KMS-11 (cell line): Measurements from ENCODE around the gene RABGAP1.

ENCODE experiments used
- H2AFZ ChIP-seq: fragments of 200-600 bp; sonication (generic); 2 replicates; pipeline ENCODE4 v1.6.1; 2016; ENCODE audit warnings: antibody characterized with exemption, mixed run types, low read depth
- H3K27ac ChIP-seq: fragments of 200-600 bp; sonication (generic); 2 replicates; pipeline ENCODE4 v1.6.1; 2016; ENCODE audit warnings: mild to moderate bottlenecking, mixed run types
- H3K27me3 ChIP-seq: fragments of 200-600 bp; sonication (generic); 2 replicates; pipeline ENCODE4 v1.6.1; 2017; ENCODE audit warnings: mild to moderate bottlenecking, low read depth, mixed run types, moderate library complexity; ENCODE audit not compliant: insufficient read depth
- H3K36me3 ChIP-seq: fragments of 200-600 bp; sonication (generic); 2 replicates; pipeline ENCODE4 v1.6.1; 2017; ENCODE audit warnings: mild to moderate bottlenecking, mixed run types; ENCODE audit not compliant: insufficient read depth
- H3K4me1 ChIP-seq: fragments of 200-600 bp; sonication (generic); 2 replicates; pipeline ENCODE4 v1.6.1; 2016; ENCODE audit warnings: mild to moderate bottlenecking, low read depth, mixed run types; ENCODE audit not compliant: poor library complexity, severe bottlenecking
- H3K4me2 ChIP-seq: fragments of 200-600 bp; sonication (generic); 2 replicates; pipeline ENCODE4 v1.7.0; 2016; ENCODE audit warnings: mild to moderate bottlenecking, mixed run types
- H3K4me3 ChIP-seq: fragments of 200-600 bp; sonication (generic); IDR thresholded peaks from 2 replicates; pipeline ENCODE4 v1.6.1; 2017; ENCODE audit warnings: low read depth, low read length, mixed read lengths; ENCODE audit not compliant: insufficient read depth
- H3K79me2 ChIP-seq: fragments of 200-600 bp; sonication (generic); 2 replicates; pipeline ENCODE4 v1.6.1; 2016; ENCODE audit warnings: low read depth, mixed run types; ENCODE audit not compliant: insufficient read depth
- H3K9ac ChIP-seq: fragments of 200-600 bp; sonication (generic); 2 replicates; pipeline ENCODE4 v1.6.1; 2016; ENCODE audit warnings: mild to moderate bottlenecking, mixed run types
- H4K20me1 ChIP-seq: fragments of 200-600 bp; sonication (generic); 2 replicates; pipeline ENCODE4 v1.6.1; 2016; ENCODE audit warnings: mild to moderate bottlenecking, mixed run types; ENCODE audit not compliant: insufficient read depth
- CTCF ChIP-seq: fragments of 200-600 bp; sonication (generic); conservative IDR thresholded peaks from 2 replicates; pipeline ENCODE4 v1.6.1; 2017; ENCODE audit warnings: low read depth, mild to moderate bottlenecking, antibody characterized with exemption, low read length, moderate library complexity, mixed read lengths

Gene RABGAP1

GRCh38 chr9:122940749-122941581, at the start of gene RABGAP1:
TSS of gene RABGAP1 (plus strand) at chr9:122941020. CDS start at chr9:122957060, 16,040 bp downstream.
- no peak for TF ChIP-seq CTCF
- peak within 1 kb of the TSS; percentile 33; the same call in 1 of the 2 replicates for H3K27ac ChIP-seq
- H3K27me3 ChIP-seq = no peaks in the 10 kb centered on the region
- H4K20me1 ChIP-seq = no peaks in the 10 kb centered on the region
- H3K4me2 ChIP-seq = peak within 1 kb of the TSS; percentile 98
- H3K36me3 ChIP-seq = no peaks in the 10 kb centered on the region
- H3K4me3 ChIP-seq = no peak within 1 kb of the TSS
- H2AFZ ChIP-seq = peak within 1 kb of the TSS; percentile 60
- peaks cover 39% of the 10 kb centered on the region for H3K79me2 ChIP-seq
- peaks cover 26% of the 10 kb centered on the region for H3K4me1 ChIP-seq
- H3K9ac ChIP-seq = peak within 1 kb of the TSS; percentile 62; the same call in 1 of the 2 replicates

DNA sequence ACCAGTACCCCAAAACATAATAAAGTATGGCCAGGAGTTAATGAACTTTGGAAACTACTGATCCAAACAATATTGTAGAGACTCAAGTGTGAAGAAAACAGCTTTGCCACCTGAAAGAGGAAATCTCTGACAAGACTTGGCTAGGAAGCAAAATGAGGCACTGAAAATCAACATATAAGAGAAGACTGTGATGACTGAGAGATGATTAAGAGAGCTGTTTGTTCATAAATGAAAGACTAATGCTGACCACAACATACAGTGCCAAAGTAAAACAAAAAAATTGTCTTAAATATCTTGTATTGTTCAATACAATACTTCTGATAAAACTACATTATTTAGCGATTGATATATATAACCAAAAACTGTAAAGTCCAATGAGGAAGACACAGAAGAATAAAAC, 42.9 kb upstream of the RABGAP1 start:
- peaks cover 16% of the 10 kb centered on the region for H3K4me1 ChIP-seq
- no peaks in the 10 kb centered on the region for H3K27me3 ChIP-seq
- H3K79me2 ChIP-seq = peaks cover 48% of the 10 kb centered on the region
- H3K27ac ChIP-seq = no peak overlapping the region
- H3K9ac ChIP-seq = no peak overlapping the region
- no peak overlapping the region for H3K4me2 ChIP-seq
- no peaks in the 10 kb centered on the region for H4K20me1 ChIP-seq
- TF ChIP-seq CTCF = no peak
- no peak overlapping the region for H2AFZ ChIP-seq
- peaks cover 3% of the 10 kb centered on the region; the same call in 1 of the 2 replicates for H3K36me3 ChIP-seq
- H3K4me3 ChIP-seq = no peak overlapping the region

DNA sequence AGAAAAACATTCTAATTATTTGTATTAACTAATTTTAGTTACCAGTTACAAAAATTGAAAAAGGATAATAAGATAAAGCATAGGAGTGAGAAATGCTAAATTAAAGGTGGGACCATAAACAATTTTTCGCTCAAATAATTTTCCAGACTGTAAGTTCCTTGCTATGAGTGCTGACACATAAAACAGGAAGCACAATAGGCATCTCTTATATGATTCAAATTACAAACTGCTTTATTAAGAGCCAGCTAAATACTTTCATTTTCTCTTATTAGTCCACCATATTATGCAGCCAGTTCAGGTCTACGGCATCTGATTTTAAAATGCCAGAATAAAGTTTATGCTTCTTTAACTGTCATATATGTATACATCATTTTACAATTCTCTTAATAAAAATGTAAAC, 40.0 kb upstream of the RABGAP1 start:
- no peak overlapping the region for H3K4me3 ChIP-seq

DNA sequence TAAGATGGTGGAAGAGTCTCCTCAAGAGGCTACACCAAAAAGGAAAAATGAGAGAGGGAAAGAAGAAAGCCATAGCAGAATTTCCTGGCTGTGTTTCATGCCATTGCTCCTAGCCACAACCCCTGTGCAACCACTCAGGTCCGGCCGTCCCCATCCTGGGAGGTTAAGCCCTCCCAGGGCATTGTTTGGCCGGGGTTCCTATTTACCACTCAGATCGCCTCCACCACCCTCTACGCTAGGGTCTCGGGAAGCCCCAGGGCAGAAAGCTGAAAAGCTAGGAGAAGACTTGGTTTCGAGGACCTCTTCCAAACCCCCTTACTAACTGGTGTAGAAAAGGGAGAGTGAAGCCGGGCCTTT, 36.4 kb upstream of the RABGAP1 start:
- peak overlapping the region; percentile 82 for H3K4me2 ChIP-seq
- H3K4me1 ChIP-seq = peaks cover 30% of the 10 kb centered on the region
- no peaks in the 10 kb centered on the region for H3K36me3 ChIP-seq
- H3K79me2 ChIP-seq = peaks cover 50% of the 10 kb centered on the region
- H3K9ac ChIP-seq = peak overlapping the region; percentile 80
- H3K27ac ChIP-seq = peak overlapping the region; percentile 60
- no peak overlapping the region for H3K4me3 ChIP-seq
- H2AFZ ChIP-seq = peak overlapping the region; percentile 91
- H4K20me1 ChIP-seq = no peaks in the 10 kb centered on the region
- no peaks in the 10 kb centered on the region for H3K27me3 ChIP-seq
- no peak for TF ChIP-seq CTCF

More for the DNA sequence above, 40.0 kb upstream of the RABGAP1 start:
- H3K9ac ChIP-seq = no peak overlapping the region
- H3K4me2 ChIP-seq = peak overlapping the region; percentile 11; the same call in 1 of the 2 replicates
- no peak overlapping the region for H3K27ac ChIP-seq
- H3K79me2 ChIP-seq = peaks cover 66% of the 10 kb centered on the region
- peaks cover 30% of the 10 kb centered on the region for H3K4me1 ChIP-seq
- 0 out of 2 replicates have a peak, but pooled peaks cover 3% of the 10 kb centered on the region for H3K36me3 ChIP-seq
- no peak for TF ChIP-seq CTCF
- H2AFZ ChIP-seq = no peak overlapping the region
- no peaks in the 10 kb centered on the region for H3K27me3 ChIP-seq
- no peaks in the 10 kb centered on the region for H4K20me1 ChIP-seq
